Measurements from ENCODE around the gene ABCA1. TPM values are rescaled to one million over a fixed set of nuclear protein-coding genes. Genes with fewer than 3 reads are reported as not detected.

The ABCA1 gene
- total and polyA plus RNA-seq, 2 of the 4 experiments (the other 2 are of a cell fraction), result 5.8 to 52.2 TPM

DNA sequence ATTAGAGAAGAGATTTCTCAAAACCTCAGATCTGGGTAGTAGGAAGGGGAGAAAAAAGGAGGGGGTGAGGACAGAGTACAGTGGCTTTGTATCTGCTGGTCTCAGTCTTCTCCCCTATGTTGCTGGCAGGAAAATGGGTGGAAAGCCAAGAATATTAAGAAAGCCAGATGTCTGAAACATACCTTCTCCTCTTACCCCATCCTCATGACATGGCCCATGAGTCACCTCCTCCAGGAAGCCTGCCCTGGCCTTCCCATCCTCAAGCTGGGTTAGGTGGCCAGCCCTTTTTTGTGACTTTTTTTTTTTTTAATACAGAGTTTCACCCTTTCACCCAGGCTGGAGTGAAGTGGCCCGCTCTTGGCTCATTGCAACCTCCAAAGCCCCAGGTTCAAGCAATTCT lies 61.8 kb downstream of the ABCA1 start:
- no peak overlapping the region; the same call in 2 of the 3 replicates for H2BK15ac ChIP-seq (ENCODE audit: low read depth, low read length)
- intact Hi-C loops (cut with micrococcal nuclease) (loop anchor here (10.0 kb wide), 1 partner anchor 129 kb away; no protein-coding TSS in a partner anchor), dilution Hi-C loops (cut with HindIII; ENCODE audit: low sequenced_read_pairs, unreplicated experiment) (no loop called here), in situ Hi-C loops (cut with MboI; ENCODE audit: low sequenced_read_pairs) (loop anchor here (10.0 kb wide), 2 partner anchors 199 to 549 kb away; no protein-coding TSS in a partner anchor)
- no peak overlapping the region for H2BK5ac ChIP-seq (ENCODE audit: low read depth, low read length, poor library complexity, severe bottlenecking)
- no TSS peak for BruUV-seq (replicated peaks)
- H3K27ac ChIP-seq (ENCODE audit: insufficient read depth, low read length), result no peak overlapping the region
- H3K18ac ChIP-seq (ENCODE audit: low read depth, low read length), result peak overlapping the region; percentile 48; the same call in 1 of the 2 replicates
- H2AFZ ChIP-seq (replicated peaks; ENCODE audit: low read length, poor library complexity), result no peak overlapping the region
- ATAC-seq (ENCODE audit: low read depth) (no peak), DNase-seq (peak; percentile 68)
- peaks cover 18% of the 10 kb centered on the region for H4K20me1 ChIP-seq (ENCODE audit: insufficient read depth, low read length)
- H3K36me3 ChIP-seq (ENCODE audit: control insufficient read depth, insufficient read depth, low read length), result peaks cover 28% of the 10 kb centered on the region
- ChIA-PET CTCF (no interaction called here), POLR2A (ENCODE audit: unreplicated experiment) (no interaction called here)
- H3K4ac ChIP-seq (ENCODE audit: low read depth, low read length), result peak overlapping the region; percentile 66; the same call in 1 of the 2 replicates
- H3K23ac ChIP-seq (ENCODE audit: low read depth, low read length), result no peak overlapping the region
- no peak overlapping the region for H2BK20ac ChIP-seq (ENCODE audit: low read depth, low read length)
- no peak overlapping the region for H4K8ac ChIP-seq (ENCODE audit: low read depth in 2 of 2, low read length in 2 of 2)
- WGBS, 2 experiments (ENCODE audit: extremely low coverage in 2 of 2, insufficient read length in 1 of 2), result no CpG with 5 or more reads among the region's 1 CpG
- no peak overlapping the region for H4K91ac ChIP-seq (ENCODE audit: insufficient read depth, low read depth, low read length)
- H4K5ac ChIP-seq (ENCODE audit: low read depth, low read length), result no peak overlapping the region; the same call in 1 of the 2 replicates
- H3K27me3 ChIP-seq (ENCODE audit: control insufficient read depth, insufficient read depth, low read length), result no peaks in the 10 kb centered on the region
- peak overlapping the region; percentile 16 for H3K14ac ChIP-seq (replicated peaks; ENCODE audit: low read depth, low read length)
- no peak overlapping the region for H3K4me3 ChIP-seq (ENCODE audit: insufficient read depth, low read depth, low read length)
- no peak overlapping the region for H3K56ac ChIP-seq (ENCODE audit: extremely low read depth, insufficient read depth, low read length)
- no peak overlapping the region for H2AK9ac ChIP-seq (replicated peaks; ENCODE audit: low read depth, low read length, poor library complexity)
- peak overlapping the region; percentile 30; the same call in 1 of the 2 replicates for H2BK120ac ChIP-seq (ENCODE audit: low read depth, low read length)
- peaks cover 15 to 64% of the 10 kb centered on the region in 2 experiments for H3K79me1 ChIP-seq (ENCODE audit: low read depth in 1 of 2, low read length in 2 of 2)
- peaks cover 24% of the 10 kb centered on the region for H3K9me1 ChIP-seq (ENCODE audit: insufficient read depth, low read length)
- no peaks in the 10 kb centered on the region for H3K9me3 ChIP-seq (ENCODE audit: control insufficient read depth, insufficient read depth, low read length)
- H3K4me1 ChIP-seq (ENCODE audit: control insufficient read depth, insufficient read depth, low read length), result peaks cover 43% of the 10 kb centered on the region
- peak overlapping the region; percentile 10; the same call in 1 of the 2 replicates for H2AK5ac ChIP-seq (ENCODE audit: low read depth, low read length)
- H3K4me2 ChIP-seq (ENCODE audit: low read depth, low read length), result no peak overlapping the region
- no peak for TF ChIP-seq FOS (IDR thresholded peaks at IDR 0.05; ENCODE audit: low read depth, low read length)
- TF ChIP-seq MXI1 (IDR thresholded peaks at IDR 0.05; ENCODE audit: borderline replicate concordance, low read depth, low read length), result no peak
- TF ChIP-seq, protein P1, sequence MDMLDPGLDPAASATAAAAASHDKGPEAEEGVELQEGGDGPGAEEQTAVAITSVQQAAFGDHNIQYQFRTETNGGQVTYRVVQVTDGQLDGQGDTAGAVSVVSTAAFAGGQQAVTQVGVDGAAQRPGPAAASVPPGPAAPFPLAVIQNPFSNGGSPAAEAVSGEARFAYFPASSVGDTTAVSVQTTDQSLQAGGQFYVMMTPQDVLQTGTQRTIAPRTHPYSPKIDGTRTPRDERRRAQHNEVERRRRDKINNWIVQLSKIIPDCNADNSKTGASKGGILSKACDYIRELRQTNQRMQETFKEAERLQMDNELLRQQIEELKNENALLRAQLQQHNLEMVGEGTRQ (IDR thresholded peaks at IDR 0.05; ENCODE audit: low read depth, low read length), result no peak
- peak; percentile 47; the same call in 1 of the 2 replicates for TF ChIP-seq CEBPB (IDR thresholded peaks at IDR 0.05; ENCODE audit: low read depth, low read length)
- H3K9ac ChIP-seq (ENCODE audit: low read depth, low read length), result no peak overlapping the region
